ENCODE measurements around the gene TAF1D.

TAF1D gene

GRCh38 chr11:93720522-93720921, 20.8 kb downstream of the TAF1D start:
- DNase-seq (ENCODE audit: low spot score) = no peak

GRCh38 chr11:93719310-93719709, 22.0 kb downstream of the TAF1D start:
- no peak for DNase-seq (ENCODE audit: low spot score)

DNA sequence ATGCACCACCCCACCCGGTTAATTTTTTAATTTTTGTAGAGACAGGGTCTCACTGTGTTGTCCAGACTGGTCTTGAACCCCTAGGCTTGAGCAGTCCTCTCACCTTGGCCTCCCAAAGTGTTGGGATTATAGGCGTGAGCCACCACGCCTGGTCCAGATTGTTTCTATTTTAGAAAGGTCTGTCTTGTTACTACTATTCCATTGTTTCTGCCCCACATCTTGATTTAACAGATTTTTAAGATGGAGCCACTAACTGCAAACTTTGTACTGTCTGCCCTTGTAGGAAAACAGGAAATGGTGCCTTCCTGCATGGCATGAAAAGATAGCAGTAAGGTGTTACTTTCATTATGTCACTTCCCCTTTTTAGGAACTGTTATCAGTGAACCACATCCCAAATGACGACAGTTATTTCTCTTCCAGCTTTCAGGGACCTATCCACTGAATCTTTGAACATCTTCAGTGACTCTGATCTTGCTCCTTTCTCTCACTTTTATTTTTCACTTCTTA, 23.2 kb downstream of the TAF1D start:
- DNase-seq (ENCODE audit: low spot score) = no peak

DNA sequence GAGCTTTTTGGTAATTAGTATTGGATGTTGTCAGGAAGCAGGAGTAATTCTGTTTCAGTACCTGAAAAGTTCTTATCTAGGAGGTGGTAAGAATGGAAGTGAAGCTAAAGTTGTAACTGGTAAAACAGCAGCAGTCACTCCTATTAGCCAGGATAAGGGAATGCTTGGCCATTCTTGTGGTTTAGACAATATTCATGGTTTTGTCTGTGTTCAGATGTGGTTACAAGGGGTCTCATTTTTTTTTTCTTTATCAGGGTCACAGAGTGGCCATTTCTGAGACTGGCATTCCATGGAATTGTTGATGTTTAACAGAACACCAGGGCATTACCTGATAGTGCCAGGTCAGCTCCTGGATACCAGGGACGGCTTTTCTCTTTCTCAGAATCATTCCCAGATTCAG, 23.8 kb downstream of the TAF1D start:
- DNase-seq (ENCODE audit: low spot score) = no peak

- DNase-seq (ENCODE audit: low spot score) = no peak
Measured at GRCh38 chr11:93715797-93716396, 25.4 kb downstream of the TAF1D start.

DNA sequence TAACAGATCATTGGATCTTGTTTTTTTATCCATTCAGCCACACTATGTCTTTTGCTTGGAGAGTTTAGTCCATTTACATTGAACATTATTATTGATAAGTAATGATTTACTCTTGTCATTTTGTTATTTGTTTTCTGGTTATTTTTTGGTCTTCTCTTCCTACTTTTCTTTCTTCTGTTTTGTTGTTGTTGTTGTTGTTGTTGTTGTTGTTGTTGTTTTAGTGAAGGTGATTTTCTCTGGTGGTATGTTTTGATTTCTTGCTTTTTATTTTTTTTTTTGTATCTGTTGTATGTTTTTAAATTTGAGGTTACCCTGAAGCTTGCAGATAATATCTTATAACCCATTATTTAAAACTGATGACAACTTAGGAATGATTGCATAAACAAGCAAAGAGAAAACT, 28.6 kb downstream of the TAF1D start:
- no peak for DNase-seq (ENCODE audit: low spot score)

GRCh38 chr11:93710239-93710638, 31.1 kb downstream of the TAF1D start:
- no peak for DNase-seq (ENCODE audit: low spot score)

DNA sequence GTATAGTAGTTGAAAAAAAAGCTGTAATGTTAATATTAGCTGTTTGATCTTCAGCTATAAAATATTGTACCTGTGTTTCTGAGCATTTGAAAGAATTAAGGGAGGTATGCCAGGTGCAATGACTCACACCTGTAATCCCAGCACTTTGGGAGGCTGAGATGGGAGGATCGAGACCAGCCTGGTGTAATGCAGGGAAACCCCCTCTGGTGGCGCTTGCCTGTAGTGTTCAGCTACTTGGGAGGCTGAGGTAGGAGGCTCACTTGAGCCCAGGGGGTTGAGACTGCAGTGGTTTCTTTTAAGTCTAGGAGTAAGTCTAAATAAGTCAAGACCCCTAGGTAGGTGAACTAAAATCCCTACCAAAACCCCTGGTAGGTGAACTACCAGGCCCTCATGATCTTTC, 37.1 kb downstream of the TAF1D start:
- DNase-seq (ENCODE audit: low spot score) = no peak

- no peak for DNase-seq (ENCODE audit: low spot score)
Measured at GRCh38 chr11:93700830-93701229, 40.5 kb downstream of the TAF1D start.

DNA sequence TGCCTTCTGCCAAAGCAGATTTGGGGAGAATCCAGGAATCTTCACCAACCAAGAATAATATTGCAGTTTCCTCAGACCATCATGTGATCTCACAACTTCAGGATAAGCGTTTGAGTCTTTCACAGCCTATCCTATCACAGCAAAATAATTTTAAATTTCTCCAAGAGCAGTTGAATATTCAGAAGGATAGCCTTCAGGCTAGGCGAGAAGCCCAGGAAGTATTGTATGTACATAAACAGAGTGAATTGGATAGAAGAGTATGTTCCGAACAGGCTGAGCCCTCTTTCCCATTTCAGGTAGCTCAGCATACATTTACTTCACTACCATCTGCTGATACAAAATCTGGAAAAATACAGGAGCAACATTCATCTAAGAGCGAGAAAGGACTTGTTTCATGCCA, 43.7 kb downstream of the TAF1D start:
- DNase-seq (ENCODE audit: low spot score) = no peak

DNA sequence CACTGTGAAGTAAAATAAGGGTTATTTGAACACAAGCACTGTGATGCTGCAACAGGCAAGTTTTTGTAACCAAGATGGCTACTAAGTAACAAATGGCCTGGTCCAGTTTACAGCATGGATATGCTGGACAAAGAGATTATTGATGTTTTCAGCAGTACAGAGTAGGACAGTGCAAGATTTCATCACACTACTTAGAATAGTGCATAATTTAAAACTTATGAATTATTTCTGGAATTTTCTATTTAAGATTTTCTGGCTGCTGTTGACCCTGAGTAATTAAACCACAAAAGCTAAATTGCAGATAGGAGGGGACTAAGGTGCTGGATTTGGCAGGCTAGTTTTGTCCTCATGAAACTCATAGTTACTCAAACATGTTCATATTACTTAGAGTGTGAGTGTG, 46.7 kb downstream of the TAF1D start:
- DNase-seq (ENCODE audit: low spot score) = no peak

GRCh38 chr11:93694109-93694508, 47.2 kb downstream of the TAF1D start:
- peak; percentile 12 for DNase-seq (ENCODE audit: low spot score)

DNA sequence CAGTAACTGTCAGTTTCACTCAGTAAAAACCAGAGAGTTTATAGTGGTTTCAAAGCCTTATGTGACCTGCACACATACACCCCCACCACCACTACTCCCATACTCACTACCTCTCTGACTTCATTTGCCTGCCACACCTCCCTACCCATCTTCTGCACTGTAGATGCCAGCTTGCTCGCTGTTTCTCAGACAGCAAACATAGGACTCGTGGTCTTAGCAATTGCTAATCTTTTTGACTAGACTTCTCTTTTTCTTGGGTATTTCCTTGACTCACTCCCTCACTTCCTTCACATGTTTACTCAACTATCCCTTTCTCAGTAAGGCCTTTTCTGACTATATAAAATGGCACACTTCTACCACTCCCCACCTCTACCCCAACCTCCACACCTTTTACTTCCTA, 52.1 kb downstream of the TAF1D start:
- no peak for DNase-seq (ENCODE audit: low spot score)

- DNase-seq (ENCODE audit: low spot score) = no peak
Measured at GRCh38 chr11:93686812-93687211, 54.5 kb downstream of the TAF1D start.

DNA sequence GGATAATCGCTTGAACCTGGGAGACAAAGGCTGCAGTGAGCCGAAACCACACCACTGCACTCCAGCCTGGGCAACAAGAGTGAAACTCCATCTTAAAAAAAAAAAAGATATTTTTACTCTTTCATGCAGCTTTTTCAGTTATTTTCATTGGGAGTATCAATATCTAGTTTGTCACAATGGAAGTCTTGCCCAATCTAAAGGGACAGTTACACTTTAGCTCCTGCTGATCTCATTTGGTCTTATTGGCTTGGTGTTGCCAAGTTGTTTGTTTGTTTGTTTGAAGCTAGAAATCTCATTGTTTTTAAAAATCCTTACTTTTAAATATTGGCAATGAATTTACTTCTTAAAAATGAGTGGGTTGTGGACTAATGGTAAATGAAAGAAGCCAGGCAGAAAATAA, 55.1 kb downstream of the TAF1D start:
- no peak for DNase-seq (ENCODE audit: low spot score)

All from RKO (cell line).